Endothelial cell of umbilical vein (primary cell): ENCODE results near the gene HIRA. TPM values are rescaled to one million over a fixed set of nuclear protein-coding genes. Genes with fewer than 3 reads are reported as not detected.

Experiments
- BruUV-seq: library from RNA; stranded (reverse); fragments of 400-500 nt; replicated peaks from 2 replicates; lab custom pipeline; 2021; lab: Mats Ljungman, UMichigan
- CTCF ChIA-PET: fragments of 300-600, 350-600 bp; sonication (Branson Sonifier 250); formaldehyde crosslinking; loops from one replicate; lab custom pipeline; 2021; ENCODE audit warnings: antibody characterized with exemption, inconsistent platforms; lab: Charles Lee
- POLR2A ChIA-PET: fragments of 300-600, 350-600 bp; sonication (Branson Sonifier 250); formaldehyde crosslinking; loops from one replicate; lab custom pipeline; 2021; ENCODE audit warnings: antibody characterized with exemption, inconsistent platforms; lab: Charles Lee
- DNase-seq: peaks from one replicate; pipeline ENCODE4 v3.0.0-alpha.2; 2011; ENCODE audit warnings: low read depth, low spot score
- FAIRE-seq: peaks from 2 replicates; lab custom pipeline; 2011; peaks lifted over from hg19 to GRCh38; lab: Jason Lieb, UNC
- H2AFZ ChIP-seq: 2 replicates; pipeline ENCODE4 v1.6.0; 2012; ENCODE audit warnings: low read depth, low read length, control low read depth, inconsistent platforms
- H3K27ac ChIP-seq: 2 replicates; pipeline ENCODE4 v1.5.1; 2011; ENCODE audit warnings: low read depth, mild to moderate bottlenecking, control low read depth, low read length, moderate library complexity; ENCODE audit not compliant: insufficient read depth
- H3K27me3 ChIP-seq, 2 experiments: 2 replicates each; pipeline versions ENCODE4 v1.6.0 to v1.6.1; 2011; ENCODE audit warnings: low read length in 2 of 2, mixed read lengths in 1 of 2; ENCODE audit not compliant: control insufficient read depth in 2 of 2, insufficient read depth in 2 of 2
- H3K36me3 ChIP-seq, 2 experiments: 2 replicates in 1 of 2; 3 replicates in 1 of 2; pipeline ENCODE4 v1.5.1; 2011; ENCODE audit warnings: low read length in 2 of 2, mild to moderate bottlenecking in 1 of 2, moderate library complexity in 1 of 2; ENCODE audit not compliant: control insufficient read depth in 2 of 2, insufficient read depth in 2 of 2; ENCODE audit errors: extremely low read depth in 1 of 2
- H3K4me1 ChIP-seq: 3 replicates; pipeline ENCODE4 v1.5.1; 2011; ENCODE audit warnings: mild to moderate bottlenecking, low read length; ENCODE audit not compliant: control insufficient read depth, insufficient read depth; ENCODE audit errors: extremely low read depth
- H3K4me2 ChIP-seq: 2 replicates; pipeline ENCODE4 v1.6.1; 2011; ENCODE audit warnings: low read length, control low read depth, mixed read lengths; ENCODE audit not compliant: insufficient read depth
- H3K4me3 ChIP-seq, 3 experiments: fragments of 200-600 bp in 1 of 3; sonication (generic), shearing (Covaris generic) in 1 of 3; replicated peaks in 1 of 3; 2 replicates each; pipeline ENCODE4 v1.5.1; 2011 to 2016; ENCODE audit warnings: control low read depth in 3 of 3, low read length in 3 of 3, mild to moderate bottlenecking in 2 of 3, inconsistent platforms in 1 of 3, low read depth in 1 of 3, moderate library complexity in 1 of 3; ENCODE audit not compliant: insufficient read depth in 1 of 3
- H3K79me2 ChIP-seq: 2 replicates; pipeline ENCODE4 v1.6.0; 2012; ENCODE audit warnings: low read length, inconsistent platforms; ENCODE audit not compliant: control insufficient read depth, insufficient read depth
- H3K9ac ChIP-seq: replicated peaks from 2 replicates; pipeline ENCODE3; 2011; ENCODE audit warnings: low read length, control low read depth; ENCODE audit not compliant: insufficient read depth; ENCODE audit errors: extremely low read depth
- H3K9me1 ChIP-seq: replicated peaks from 3 replicates; pipeline ENCODE4 v1.6.0; 2011; ENCODE audit warnings: mild to moderate bottlenecking, low read length; ENCODE audit not compliant: control insufficient read depth, insufficient read depth; ENCODE audit errors: extremely low read depth
- H3K9me3 ChIP-seq: replicated peaks from 2 replicates; pipeline ENCODE4 v1.5.1; 2012; ENCODE audit warnings: low read length, inconsistent platforms; ENCODE audit not compliant: control insufficient read depth, insufficient read depth
- H4K20me1 ChIP-seq: replicated peaks from 2 replicates; pipeline ENCODE3; 2011; ENCODE audit warnings: mild to moderate bottlenecking, low read length; ENCODE audit not compliant: control insufficient read depth, insufficient read depth; ENCODE audit errors: extremely low read depth
- EZH2 ChIP-seq: IDR thresholded peaks from 2 replicates; pipeline ENCODE4 v1.6.1; 2012; ENCODE audit warnings: borderline replicate concordance, low read depth, mild to moderate bottlenecking, moderate library complexity, low read length, inconsistent platforms; ENCODE audit not compliant: severe bottlenecking
- FOS ChIP-seq: IDR thresholded peaks from 2 replicates; pipeline ENCODE4 v1.6.1; 2011; ENCODE audit warnings: mild to moderate bottlenecking, low read length, moderate library complexity, borderline replicate concordance; ENCODE audit not compliant: insufficient read depth
- GATA2 ChIP-seq: IDR thresholded peaks from 2 replicates; pipeline ENCODE4 v1.7.0; 2011; ENCODE audit warnings: low read depth, mild to moderate bottlenecking, moderate library complexity, mixed read lengths, low read length; ENCODE audit not compliant: insufficient read length, insufficient read depth
- JUN ChIP-seq: IDR thresholded peaks from 2 replicates; pipeline ENCODE4 v1.6.1; 2011; ENCODE audit warnings: borderline replicate concordance, low read depth; ENCODE audit not compliant: insufficient read length, insufficient read depth
- MAX ChIP-seq: IDR thresholded peaks from 2 replicates; pipeline ENCODE4 v1.6.1; 2011; ENCODE audit not compliant: insufficient read depth, insufficient read length
- MYC ChIP-seq: IDR thresholded peaks from one replicate; pipeline ENCODE4 v1.6.1; 2011; ENCODE audit warnings: mild to moderate bottlenecking, low read depth, low read length
- POLR2A ChIP-seq: IDR thresholded peaks from 2 replicates; pipeline ENCODE4 v1.6.1; 2012; ENCODE audit warnings: low read depth, mild to moderate bottlenecking, control low read depth, low read length
- POLR2AphosphoS5 ChIP-seq: IDR thresholded peaks from 2 replicates; pipeline ENCODE4 v1.6.1; 2012; ENCODE audit warnings: low read depth, mild to moderate bottlenecking, control low read depth, low read length, moderate library complexity; ENCODE audit not compliant: insufficient read depth
- dilution Hi-C: fragments of 300-500 bp; cut with MboI; formaldehyde crosslinking; loops from one replicate; pipeline ENCODE4 v1.15.0; 2019; ENCODE audit warnings: low sequenced_read_pairs; ENCODE audit not compliant: extremely low pct_ligation_motif_present
- intact Hi-C: fragments of 100-400 bp; cut with micrococcal nuclease; formaldehyde crosslinking; loops from one replicate; pipeline ENCODE4 v1.10.0; 2022
- polyA plus RNA-seq, 4 experiments: library from polyadenylated mRNA; depleted of rRNA in 3 of 4; stranded (reverse) in 3 of 4; unstranded in 1 of 4; fragments of >200 nt; gene quantifications; 2 replicates each; pipeline versions ENCODE4 v1.2.1 to v1.2.3, GENCODE V29; 2011 to 2012; ENCODE audit warnings: missing spikeins in 1 of 4
- total RNA-seq: library from RNA; stranded (reverse); gene quantifications from 2 replicates; pipeline ENCODE4 v1.2.3, GENCODE V29; 2021
- TF ChIP-seq, protein P1 (sequence below), 2 donors: IDR thresholded peaks; 1 replicate in 1 of 2; 2 replicates in 1 of 2; pipeline ENCODE4 v1.5.1; 2011; ENCODE audit warnings: low read length in 2 of 2, mild to moderate bottlenecking in 2 of 2, moderate library complexity in 2 of 2, control low read depth in 1 of 2, inconsistent platforms in 1 of 2, low read depth in 1 of 2; ENCODE audit not compliant: insufficient read depth in 1 of 2; ENCODE audit errors: extremely low read depth in 1 of 2

HIRA gene
- total and polyA plus RNA-seq, 2 donors (not counting 3 experiments of a cell fraction or from before 2014, with no cell fraction given): 17.3 to 27.7 TPM

GRCh38 chr22:19346677-19347265, 84.8 kb downstream of the HIRA start:
- no peaks in the 10 kb centered on the region for H3K4me1 ChIP-seq
- dilution Hi-C loops (no loop called here), intact Hi-C loops (no loop called here)
- no peaks in the 10 kb centered on the region for H4K20me1 ChIP-seq
- POLR2A ChIA-PET: no interaction called here
- TF ChIP-seq POLR2AphosphoS5 (no peak), MAX (no peak), JUN (no peak), POLR2A (no peak), FOS (no peak), MYC (no peak), EZH2 (no peak), GATA2 (no peak)
- TF ChIP-seq, protein P1, sequence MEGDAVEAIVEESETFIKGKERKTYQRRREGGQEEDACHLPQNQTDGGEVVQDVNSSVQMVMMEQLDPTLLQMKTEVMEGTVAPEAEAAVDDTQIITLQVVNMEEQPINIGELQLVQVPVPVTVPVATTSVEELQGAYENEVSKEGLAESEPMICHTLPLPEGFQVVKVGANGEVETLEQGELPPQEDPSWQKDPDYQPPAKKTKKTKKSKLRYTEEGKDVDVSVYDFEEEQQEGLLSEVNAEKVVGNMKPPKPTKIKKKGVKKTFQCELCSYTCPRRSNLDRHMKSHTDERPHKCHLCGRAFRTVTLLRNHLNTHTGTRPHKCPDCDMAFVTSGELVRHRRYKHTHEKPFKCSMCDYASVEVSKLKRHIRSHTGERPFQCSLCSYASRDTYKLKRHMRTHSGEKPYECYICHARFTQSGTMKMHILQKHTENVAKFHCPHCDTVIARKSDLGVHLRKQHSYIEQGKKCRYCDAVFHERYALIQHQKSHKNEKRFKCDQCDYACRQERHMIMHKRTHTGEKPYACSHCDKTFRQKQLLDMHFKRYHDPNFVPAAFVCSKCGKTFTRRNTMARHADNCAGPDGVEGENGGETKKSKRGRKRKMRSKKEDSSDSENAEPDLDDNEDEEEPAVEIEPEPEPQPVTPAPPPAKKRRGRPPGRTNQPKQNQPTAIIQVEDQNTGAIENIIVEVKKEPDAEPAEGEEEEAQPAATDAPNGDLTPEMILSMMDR (IDR thresholded peaks at IDR 0.05; ENCODE audit: extremely low read depth in 1 of 2, insufficient read depth in 1 of 2, low read depth in 1 of 2, low read length in 2 of 2): no peak
- FAIRE-seq: no peak
- H3K4me2 ChIP-seq: no peak overlapping the region
- no peaks in the 10 kb centered on the region for H3K27me3 ChIP-seq
- CTCF ChIA-PET: interaction anchor here (2.2 kb wide), 1 partner anchor 22 kb away, joined by 6 read pairs; no protein-coding TSS in a partner anchor
- DNase-seq: no peak
- H3K4me3 ChIP-seq: no peak overlapping the region
- no peak overlapping the region for H2AFZ ChIP-seq
- H3K9me1 ChIP-seq: no peaks in the 10 kb centered on the region
- no peaks in the 10 kb centered on the region for H3K9me3 ChIP-seq
- H3K79me2 ChIP-seq: no peaks in the 10 kb centered on the region
- H3K36me3 ChIP-seq: peaks cover 10 to 16% of the 10 kb centered on the region in 2 experiments
- no peak overlapping the region for H3K27ac ChIP-seq
- no TSS peak for BruUV-seq
- H3K9ac ChIP-seq: no peak overlapping the region
